SK-N-SH (cell line): ENCODE measurements around the gene C16orf74. TPM values are rescaled to one million over a fixed set of nuclear protein-coding genes. Genes with fewer than 3 reads are reported as not detected.

Experiments used
- CTCF ChIA-PET: fragments of 300-600, 350-600 bp; formaldehyde crosslinking; extraction: SDS; loops from one replicate; lab custom pipeline; 2021; lab: Yijun Ruan, JAX
- POLR2A ChIA-PET: fragments of 350-600 bp; sonication (Branson Sonifier 250); formaldehyde crosslinking; extraction: SDS; loops from one replicate; lab custom pipeline; 2020; ENCODE audit warnings: antibody characterized with exemption, inconsistent platforms; lab: Yijun Ruan, JAX
- DNase-seq: peaks from one replicate; pipeline ENCODE4 v3.0.0; 2012
- H2AFZ ChIP-seq: fragments of 200-600 bp; sonication (generic); 2 replicates; pipeline ENCODE4 v1.8.1; 2016; ENCODE audit warnings: antibody characterized with exemption, mild to moderate bottlenecking, low read depth
- H3F3A ChIP-seq: fragments of 200-600 bp; sonication (generic); replicated peaks from 2 replicates; pipeline ENCODE3; 2016; ENCODE audit warnings: antibody characterized with exemption, mild to moderate bottlenecking; ENCODE audit not compliant: insufficient read depth
- H3K27ac ChIP-seq, 2 experiments: fragments of 200-500 bp in 1 of 2; fragments of 200-600 bp in 1 of 2; sonication (Bioruptor generic) in 1 of 2; sonication (generic), shearing (Covaris generic) in 1 of 2; 2 replicates each; pipeline versions ENCODE4 v1.5.1 to v1.6.1; 2014 to 2016; ENCODE audit warnings: low read depth in 2 of 2, inconsistent platforms in 1 of 2, low read length in 1 of 2, mild to moderate bottlenecking in 1 of 2, mixed read lengths in 1 of 2
- H3K27me3 ChIP-seq: fragments of 200-600 bp; sonication (generic), shearing (Covaris generic); 2 replicates; pipeline ENCODE4 v1.6.1; 2016; ENCODE audit warnings: mixed run types; ENCODE audit not compliant: insufficient read depth
- H3K36me3 ChIP-seq, 2 experiments: fragments of 200-500 bp in 1 of 2; fragments of 200-600 bp in 1 of 2; sonication (Bioruptor generic) in 1 of 2; sonication (generic) in 1 of 2; replicated peaks in 1 of 2; 2 replicates each; pipeline versions ENCODE3 to v1.5.1; 2014 to 2016; ENCODE audit warnings: low read length in 1 of 2, mild to moderate bottlenecking in 1 of 2; ENCODE audit not compliant: insufficient read depth in 2 of 2, control insufficient read depth in 1 of 2
- H3K4me1 ChIP-seq, 2 experiments: fragments of 200-500 bp in 1 of 2; fragments of 200-600 bp in 1 of 2; sonication (Bioruptor generic) in 1 of 2; sonication (generic), shearing (Covaris generic) in 1 of 2; 2 replicates each; pipeline versions ENCODE4 v1.5.1 to v1.6.1; 2014 to 2016; ENCODE audit warnings: low read depth in 1 of 2, low read length in 1 of 2, mixed run types in 1 of 2; ENCODE audit not compliant: insufficient read depth in 2 of 2, control insufficient read depth in 1 of 2
- H3K4me2 ChIP-seq: fragments of 200-600 bp; sonication (generic), shearing (Covaris generic); 2 replicates; pipeline ENCODE4 v1.6.1; 2017; ENCODE audit warnings: mixed run types
- H3K4me3 ChIP-seq, 2 experiments: fragments of 200-500 bp in 1 of 2; fragments of 200-600 bp in 1 of 2; sonication (Bioruptor generic) in 1 of 2; sonication (generic), shearing (Covaris generic) in 1 of 2; 2 replicates each; pipeline versions ENCODE4 v1.5.1 to v1.8.1; 2014 to 2016; ENCODE audit warnings: low read depth in 2 of 2, inconsistent platforms in 1 of 2, low read length in 1 of 2, mild to moderate bottlenecking in 1 of 2, mixed read lengths in 1 of 2, moderate library complexity in 1 of 2
- H3K79me2 ChIP-seq: fragments of 200-600 bp; sonication (generic); 2 replicates; pipeline ENCODE4 v1.8.1; 2017; ENCODE audit warnings: mild to moderate bottlenecking; ENCODE audit not compliant: insufficient read depth
- H3K9ac ChIP-seq: fragments of 200-600 bp; sonication (generic); 2 replicates; pipeline ENCODE4 v1.6.1; 2017; ENCODE audit warnings: mixed run types
- H3K9me2 ChIP-seq: fragments of 200-600 bp; sonication (generic); 2 replicates; pipeline ENCODE4 v1.6.1; 2017; ENCODE audit warnings: mixed run types
- H3K9me3 ChIP-seq: fragments of 200-600 bp; sonication (generic); 2 replicates; pipeline ENCODE4 v1.6.1; 2017; ENCODE audit warnings: mixed run types, mild to moderate bottlenecking, moderate library complexity
- H4K20me1 ChIP-seq: fragments of 200-600 bp; sonication (generic); 2 replicates; pipeline ENCODE4 v1.6.1; 2017; ENCODE audit warnings: mild to moderate bottlenecking, mixed run types; ENCODE audit not compliant: insufficient read depth
- CHD2 ChIP-seq: fragments of 150-350 bp; IDR thresholded peaks from 2 replicates; pipeline ENCODE4 v1.6.1; 2018; ENCODE audit warnings: low read length; ENCODE audit not compliant: partially characterized antibody
- EP300 ChIP-seq, 2 experiments: IDR thresholded peaks; 2 replicates each; pipeline versions ENCODE4 v1.4.0 to v1.6.1; 2012; ENCODE audit warnings: borderline replicate concordance in 1 of 2, low read depth in 1 of 2, low read length in 1 of 2
- EZH2phosphoT487 ChIP-seq: fragments of 200-600 bp; sonication (generic); IDR thresholded peaks from 2 replicates; pipeline ENCODE4 v1.6.1; 2017; ENCODE audit warnings: low read depth, mixed run types, mild to moderate bottlenecking, antibody characterized with exemption, moderate library complexity, borderline replicate concordance
- FOSL2 ChIP-seq: IDR thresholded peaks from 2 replicates; pipeline ENCODE4 v1.4.0; 2012; ENCODE audit warnings: low read depth, mild to moderate bottlenecking, moderate library complexity, borderline replicate concordance
- FOXJ3 ChIP-seq: sonication (generic); formaldehyde crosslinking; IDR thresholded peaks from 2 replicates; pipeline ENCODE4 v1.5.1; 2020; ENCODE audit warnings: mild to moderate bottlenecking, missing genetic modification reagents
- FOXM1 ChIP-seq: IDR thresholded peaks from 2 replicates; pipeline ENCODE4 v1.4.0; 2012; ENCODE audit warnings: low read depth, mild to moderate bottlenecking
- GABPA ChIP-seq: IDR thresholded peaks from 2 replicates; pipeline ENCODE4 v1.4.0; 2012; ENCODE audit warnings: low read depth, mild to moderate bottlenecking
- JUND ChIP-seq: IDR thresholded peaks from 2 replicates; pipeline ENCODE4 v1.4.0; 2012
- MEF2A ChIP-seq: IDR thresholded peaks from 2 replicates; pipeline ENCODE4 v1.4.0; 2012; ENCODE audit warnings: low read depth, borderline replicate concordance
- NFIC ChIP-seq: IDR thresholded peaks from 2 replicates; pipeline ENCODE4 v1.4.0; 2012; ENCODE audit warnings: borderline replicate concordance
- RCOR1 ChIP-seq: fragments of 150-350 bp; IDR thresholded peaks from 2 replicates; pipeline ENCODE4 v1.6.1; 2017; ENCODE audit warnings: antibody characterized with exemption, low read length
- RXRA ChIP-seq: IDR thresholded peaks from 2 replicates; pipeline ENCODE4 v1.4.0; 2012; ENCODE audit warnings: low read depth, mild to moderate bottlenecking, borderline replicate concordance
- SIN3A ChIP-seq: IDR thresholded peaks from 2 replicates; pipeline ENCODE4 v1.6.1; 2012; ENCODE audit warnings: low read depth, mild to moderate bottlenecking, low read length, moderate library complexity, borderline replicate concordance
- YY1 ChIP-seq: IDR thresholded peaks from 2 replicates; pipeline ENCODE4 v1.4.0; 2012; ENCODE audit warnings: low read depth, mild to moderate bottlenecking
- WGBS: methylation state at CpG from one replicate; pipeline ENCODE4 v1.1.6; 2017; ENCODE audit warnings: low lambda C conversion rate; 5-methylcytosine and 5-hydroxymethylcytosine counted together
- polyA plus RNA-seq, 3 experiments: library from polyadenylated mRNA; depleted of rRNA; stranded (reverse); fragments of >200 nt; gene quantifications; 2 replicates each; pipeline ENCODE4 v1.2.3, GENCODE V29; 2012
- TF ChIP-seq, protein P1 (sequence below): fragments of 200-600 bp; sonication (generic); IDR thresholded peaks from 2 replicates; pipeline ENCODE4 v1.6.1; 2017; ENCODE audit warnings: antibody characterized with exemption, mild to moderate bottlenecking, moderate library complexity
- TF ChIP-seq, protein P2 (sequence below): fragments of 150-350 bp; IDR thresholded peaks from 2 replicates; pipeline ENCODE4 v1.6.1; 2016; ENCODE audit warnings: mild to moderate bottlenecking, low read depth, low read length
- TF ChIP-seq, protein P3 (sequence below): IDR thresholded peaks from 2 replicates; pipeline ENCODE4 v1.4.0; 2012; ENCODE audit warnings: low read depth, borderline replicate concordance
- TF ChIP-seq, protein P4 (sequence below): IDR thresholded peaks from 2 replicates; pipeline ENCODE4; 2012
- TF ChIP-seq, protein P5 (sequence below): IDR thresholded peaks from 2 replicates; pipeline ENCODE4 v1.4.0; 2012; ENCODE audit warnings: low read depth

C16orf74 gene
- polyA plus RNA-seq, 1 of the 3 experiments (the other 2 are of a cell fraction), result 27.2 TPM

DNA sequence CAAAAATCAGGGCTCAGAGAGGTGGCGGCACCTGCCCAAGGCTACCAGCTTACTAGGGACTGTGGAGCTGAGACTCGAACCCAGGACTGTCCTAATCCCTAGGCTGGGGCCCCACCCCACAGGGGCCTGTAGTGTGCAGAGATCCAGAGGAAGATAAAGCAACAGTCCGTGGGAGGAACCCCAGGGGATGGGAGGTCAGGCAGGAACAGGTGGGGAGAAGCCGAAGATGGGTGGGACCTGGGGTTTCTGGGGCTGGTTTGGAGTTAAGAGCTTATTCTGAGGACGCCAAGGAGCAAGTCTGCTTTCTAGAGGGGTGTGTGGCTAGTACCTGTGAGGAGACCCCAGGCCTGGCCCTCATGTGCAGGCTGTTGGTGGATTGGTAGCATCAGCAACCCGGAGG, 14.9 kb downstream of the C16orf74 start:
- ChIA-PET CTCF (interaction anchor here (1.6 kb wide), 1 partner anchor 19 kb away, joined by 7 read pairs; no protein-coding TSS in a partner anchor), POLR2A (no interaction called here)
- Histone ChIP-seq H3K27me3 (no peaks in the 10 kb centered on the region), H4K20me1 (no peaks in the 10 kb centered on the region), H3K9me2 (no peaks in the 10 kb centered on the region), H3K4me1 (peaks cover 0 to 8% of the 10 kb centered on the region in 2 experiments; a peak in 1 of 4 replicates), H3K27ac (no peak overlapping the region), H3K36me3 (no peaks in the 10 kb centered on the region), H2AFZ (no peak overlapping the region), H3K79me2 (peaks cover 7% of the 10 kb centered on the region), H3K4me2 (no peak overlapping the region), H3K9ac (no peak overlapping the region), H3K4me3 (no peak overlapping the region), H3K9me3 (no peaks in the 10 kb centered on the region), H3F3A (no peaks in the 10 kb centered on the region)
- no peak for DNase-seq
- 64% methylated on average over 6 of the region's 6 CpGs for WGBS
- TF ChIP-seq, protein P1, sequence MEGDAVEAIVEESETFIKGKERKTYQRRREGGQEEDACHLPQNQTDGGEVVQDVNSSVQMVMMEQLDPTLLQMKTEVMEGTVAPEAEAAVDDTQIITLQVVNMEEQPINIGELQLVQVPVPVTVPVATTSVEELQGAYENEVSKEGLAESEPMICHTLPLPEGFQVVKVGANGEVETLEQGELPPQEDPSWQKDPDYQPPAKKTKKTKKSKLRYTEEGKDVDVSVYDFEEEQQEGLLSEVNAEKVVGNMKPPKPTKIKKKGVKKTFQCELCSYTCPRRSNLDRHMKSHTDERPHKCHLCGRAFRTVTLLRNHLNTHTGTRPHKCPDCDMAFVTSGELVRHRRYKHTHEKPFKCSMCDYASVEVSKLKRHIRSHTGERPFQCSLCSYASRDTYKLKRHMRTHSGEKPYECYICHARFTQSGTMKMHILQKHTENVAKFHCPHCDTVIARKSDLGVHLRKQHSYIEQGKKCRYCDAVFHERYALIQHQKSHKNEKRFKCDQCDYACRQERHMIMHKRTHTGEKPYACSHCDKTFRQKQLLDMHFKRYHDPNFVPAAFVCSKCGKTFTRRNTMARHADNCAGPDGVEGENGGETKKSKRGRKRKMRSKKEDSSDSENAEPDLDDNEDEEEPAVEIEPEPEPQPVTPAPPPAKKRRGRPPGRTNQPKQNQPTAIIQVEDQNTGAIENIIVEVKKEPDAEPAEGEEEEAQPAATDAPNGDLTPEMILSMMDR, result no peak
- TF ChIP-seq RCOR1, result no peak

DNA sequence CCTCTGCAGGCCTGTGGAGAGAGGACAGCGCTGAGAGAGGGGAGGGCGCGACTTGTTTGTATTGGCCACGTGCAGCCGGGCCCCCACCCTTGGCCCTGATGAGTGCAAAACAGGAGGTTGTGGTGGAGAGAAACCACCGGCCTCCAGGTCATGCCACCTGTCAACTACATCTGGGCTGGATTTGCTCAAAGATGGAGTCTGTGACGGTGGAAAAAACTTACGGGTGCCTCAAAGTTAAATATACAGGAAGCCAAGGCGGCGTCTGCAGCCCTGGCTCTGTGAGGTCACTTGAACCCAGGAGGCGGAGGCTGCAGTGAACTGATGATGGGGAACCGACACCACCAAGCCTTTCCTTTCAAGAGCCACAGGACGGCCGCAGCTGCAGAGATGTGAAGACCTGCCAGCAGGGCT, 15.7 kb downstream of the C16orf74 start:
- Histone ChIP-seq H3K27me3 (no peaks in the 10 kb centered on the region), H3K9me2 (no peaks in the 10 kb centered on the region), H3K36me3 (no peaks in the 10 kb centered on the region), H3K79me2 (peaks cover 7% of the 10 kb centered on the region), H3K9me3 (no peaks in the 10 kb centered on the region), H3K27ac (no peak overlapping the region), H2AFZ (no peak overlapping the region), H4K20me1 (no peaks in the 10 kb centered on the region), H3K4me3 (no peak overlapping the region), H3K9ac (no peak overlapping the region), H3K4me1 (peaks cover 0 to 8% of the 10 kb centered on the region in 2 experiments; a peak in 1 of 4 replicates), H3F3A (no peaks in the 10 kb centered on the region), H3K4me2 (no peak overlapping the region)
- WGBS, result 93% methylated on average over 12 of the region's 14 CpGs
- CTCF ChIA-PET, result no interaction called here
- DNase-seq, result no peak
- POLR2A ChIA-PET, result no interaction called here
- TF ChIP-seq, protein P1, result no peak
- TF ChIP-seq FOSL2 (no peak), EP300 (IDR thresholded peaks at IDR 0.05; ENCODE audit: borderline replicate concordance in 1 of 2, low read depth in 1 of 2, low read length in 1 of 2) (no peak), EZH2phosphoT487 (no peak), RXRA (no peak), YY1 (no peak), FOXJ3 (no peak), MEF2A (no peak), NFIC (no peak), GABPA (no peak), FOXM1 (no peak), JUND (no peak), SIN3A (no peak), CHD2 (no peak)
- TF ChIP-seq, protein P2, sequence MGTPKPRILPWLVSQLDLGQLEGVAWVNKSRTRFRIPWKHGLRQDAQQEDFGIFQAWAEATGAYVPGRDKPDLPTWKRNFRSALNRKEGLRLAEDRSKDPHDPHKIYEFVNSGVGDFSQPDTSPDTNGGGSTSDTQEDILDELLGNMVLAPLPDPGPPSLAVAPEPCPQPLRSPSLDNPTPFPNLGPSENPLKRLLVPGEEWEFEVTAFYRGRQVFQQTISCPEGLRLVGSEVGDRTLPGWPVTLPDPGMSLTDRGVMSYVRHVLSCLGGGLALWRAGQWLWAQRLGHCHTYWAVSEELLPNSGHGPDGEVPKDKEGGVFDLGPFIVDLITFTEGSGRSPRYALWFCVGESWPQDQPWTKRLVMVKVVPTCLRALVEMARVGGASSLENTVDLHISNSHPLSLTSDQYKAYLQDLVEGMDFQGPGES, result no peak
- TF ChIP-seq, protein P3, sequence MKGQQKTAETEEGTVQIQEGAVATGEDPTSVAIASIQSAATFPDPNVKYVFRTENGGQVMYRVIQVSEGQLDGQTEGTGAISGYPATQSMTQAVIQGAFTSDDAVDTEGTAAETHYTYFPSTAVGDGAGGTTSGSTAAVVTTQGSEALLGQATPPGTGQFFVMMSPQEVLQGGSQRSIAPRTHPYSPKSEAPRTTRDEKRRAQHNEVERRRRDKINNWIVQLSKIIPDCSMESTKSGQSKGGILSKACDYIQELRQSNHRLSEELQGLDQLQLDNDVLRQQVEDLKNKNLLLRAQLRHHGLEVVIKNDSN, result no peak
- TF ChIP-seq, protein P4, sequence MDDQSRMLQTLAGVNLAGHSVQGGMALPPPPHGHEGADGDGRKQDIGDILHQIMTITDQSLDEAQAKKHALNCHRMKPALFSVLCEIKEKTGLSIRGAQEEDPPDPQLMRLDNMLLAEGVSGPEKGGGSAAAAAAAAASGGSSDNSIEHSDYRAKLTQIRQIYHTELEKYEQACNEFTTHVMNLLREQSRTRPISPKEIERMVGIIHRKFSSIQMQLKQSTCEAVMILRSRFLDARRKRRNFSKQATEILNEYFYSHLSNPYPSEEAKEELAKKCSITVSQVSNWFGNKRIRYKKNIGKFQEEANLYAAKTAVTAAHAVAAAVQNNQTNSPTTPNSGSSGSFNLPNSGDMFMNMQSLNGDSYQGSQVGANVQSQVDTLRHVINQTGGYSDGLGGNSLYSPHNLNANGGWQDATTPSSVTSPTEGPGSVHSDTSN, result no peak
- TF ChIP-seq, protein P5, sequence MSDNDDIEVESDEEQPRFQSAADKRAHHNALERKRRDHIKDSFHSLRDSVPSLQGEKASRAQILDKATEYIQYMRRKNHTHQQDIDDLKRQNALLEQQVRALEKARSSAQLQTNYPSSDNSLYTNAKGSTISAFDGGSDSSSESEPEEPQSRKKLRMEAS, result no peak
